ENCODE results near the gene HSDL2.
"Not testable (repeated sequence)": the region's sequence is repeated elsewhere in the genome, so short reads cannot be mapped to it uniquely, and the experiment has no call there.

The HSDL2 gene

DNA sequence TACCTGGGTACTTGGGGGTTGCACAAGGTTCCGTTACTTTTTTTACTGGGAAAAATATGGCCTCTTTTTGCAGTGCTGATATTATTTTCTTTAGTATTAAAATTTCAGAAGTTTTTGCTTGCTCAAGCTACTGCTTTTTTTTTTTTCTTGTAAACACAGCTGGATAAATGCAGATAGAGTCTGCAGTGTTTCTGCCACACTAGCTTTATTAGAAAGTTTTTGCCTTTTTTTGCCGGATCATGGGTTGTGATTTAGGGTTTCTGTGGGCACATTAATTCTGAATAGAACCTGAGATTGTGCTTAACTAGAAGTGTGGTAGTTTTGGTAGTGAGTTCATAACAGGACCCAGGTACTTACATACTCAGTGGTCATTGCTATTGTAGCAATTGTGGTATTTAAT, 126.7 kb downstream of the HSDL2 start:
- Histone ChIP-seq H3K4me3 (ENCODE audit: low read depth, low read length, poor library complexity, severe bottlenecking) (no peak overlapping the region), H3K36me3 (ENCODE audit: insufficient read depth, low read length) (peaks cover 1% of the 10 kb centered on the region; the same call in 1 of the 2 replicates), H3K4me2 (ENCODE audit: low read length) (no peak overlapping the region), H3K9me3 (ENCODE audit: low read length) (no peaks in the 10 kb centered on the region), H3K9me2 (ENCODE audit: low read depth, low read length) (no peaks in the 10 kb centered on the region), H3K79me2 (ENCODE audit: insufficient read depth, low read length) (peaks cover 84% of the 10 kb centered on the region), H3K4me1 (ENCODE audit: insufficient read depth, low read length, severe bottlenecking) (peaks cover 10% of the 10 kb centered on the region), H2AFZ (ENCODE audit: low read length) (no peak overlapping the region), H3F3A (ENCODE audit: insufficient read depth, low read length) (no peaks in the 10 kb centered on the region), H3K27me3 (ENCODE audit: insufficient read depth, low read length) (no peaks in the 10 kb centered on the region), H4K20me1 (ENCODE audit: insufficient read depth, low read length) (no peaks in the 10 kb centered on the region), H3K9ac (ENCODE audit: low read length) (no peak overlapping the region), H3K27ac (ENCODE audit: low read depth, low read length, poor library complexity, severe bottlenecking) (no peak overlapping the region)
- TF ChIP-seq, protein P1, sequence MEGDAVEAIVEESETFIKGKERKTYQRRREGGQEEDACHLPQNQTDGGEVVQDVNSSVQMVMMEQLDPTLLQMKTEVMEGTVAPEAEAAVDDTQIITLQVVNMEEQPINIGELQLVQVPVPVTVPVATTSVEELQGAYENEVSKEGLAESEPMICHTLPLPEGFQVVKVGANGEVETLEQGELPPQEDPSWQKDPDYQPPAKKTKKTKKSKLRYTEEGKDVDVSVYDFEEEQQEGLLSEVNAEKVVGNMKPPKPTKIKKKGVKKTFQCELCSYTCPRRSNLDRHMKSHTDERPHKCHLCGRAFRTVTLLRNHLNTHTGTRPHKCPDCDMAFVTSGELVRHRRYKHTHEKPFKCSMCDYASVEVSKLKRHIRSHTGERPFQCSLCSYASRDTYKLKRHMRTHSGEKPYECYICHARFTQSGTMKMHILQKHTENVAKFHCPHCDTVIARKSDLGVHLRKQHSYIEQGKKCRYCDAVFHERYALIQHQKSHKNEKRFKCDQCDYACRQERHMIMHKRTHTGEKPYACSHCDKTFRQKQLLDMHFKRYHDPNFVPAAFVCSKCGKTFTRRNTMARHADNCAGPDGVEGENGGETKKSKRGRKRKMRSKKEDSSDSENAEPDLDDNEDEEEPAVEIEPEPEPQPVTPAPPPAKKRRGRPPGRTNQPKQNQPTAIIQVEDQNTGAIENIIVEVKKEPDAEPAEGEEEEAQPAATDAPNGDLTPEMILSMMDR (IDR thresholded peaks at IDR 0.05; ENCODE audit: low read length), result no peak
- TF ChIP-seq EZH2 (IDR thresholded peaks at IDR 0.05; ENCODE audit: borderline replicate concordance, low read length), result no peak

DNA sequence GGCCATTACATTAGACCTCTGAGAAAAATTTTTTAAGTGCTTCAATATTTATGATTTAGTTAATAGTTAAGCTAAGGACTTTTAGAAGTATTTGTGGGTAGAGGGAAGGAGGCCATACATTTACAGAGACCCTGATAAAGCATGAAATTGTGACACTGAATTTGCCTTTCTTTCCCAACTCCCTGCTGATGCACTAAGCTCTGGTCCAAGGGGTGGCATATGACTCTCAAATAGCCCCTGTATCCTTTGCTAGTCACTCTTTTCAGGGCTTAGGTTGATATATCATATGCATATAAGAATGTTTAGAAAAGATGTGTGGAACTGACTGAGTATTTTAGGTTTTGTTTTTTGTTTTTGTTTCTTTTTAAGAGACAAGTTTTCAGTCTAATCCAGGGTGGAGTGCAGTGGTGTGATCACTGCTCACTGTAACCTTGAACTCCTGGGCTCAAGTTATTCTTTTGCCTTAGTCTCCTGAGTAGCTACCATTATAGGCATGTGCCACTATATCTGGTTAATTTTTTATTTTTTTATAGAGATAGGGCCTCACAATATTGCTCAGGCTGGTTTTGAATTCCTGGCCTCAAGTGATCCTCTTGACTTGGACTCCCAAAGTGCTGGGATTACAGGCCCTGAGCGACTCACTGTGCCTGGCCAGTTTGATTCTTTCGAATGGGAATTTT, 127.2 kb downstream of the HSDL2 start:
- H3K79me2 ChIP-seq (ENCODE audit: insufficient read depth, low read length), result peaks cover 84% of the 10 kb centered on the region

DNA sequence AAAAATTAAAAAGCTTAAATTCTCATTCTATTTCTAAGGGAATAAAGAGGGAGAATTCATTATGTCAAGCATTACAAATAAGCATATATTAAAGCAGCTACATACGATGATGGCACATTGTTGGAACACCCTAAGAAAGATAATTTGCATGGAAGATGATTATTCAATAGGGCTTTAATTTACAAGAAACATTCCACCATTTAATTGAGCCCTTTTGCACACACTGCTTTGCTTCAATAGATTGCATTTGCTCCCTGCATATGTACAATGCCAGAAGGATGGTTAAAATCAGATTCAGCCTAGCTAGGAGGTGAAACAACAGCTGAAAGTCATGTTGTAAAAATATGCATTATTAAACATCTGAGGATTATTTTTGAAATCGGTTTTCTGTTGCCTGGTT, 128.5 kb downstream of the HSDL2 start:
- no peaks in the 10 kb centered on the region for H3K36me3 ChIP-seq (ENCODE audit: insufficient read depth, low read length)
- no peak overlapping the region for H3K4me3 ChIP-seq (ENCODE audit: low read depth, low read length, poor library complexity, severe bottlenecking)
- H3F3A ChIP-seq (ENCODE audit: insufficient read depth, low read length), result no peaks in the 10 kb centered on the region
- H2AFZ ChIP-seq (ENCODE audit: low read length), result no peak overlapping the region
- peaks cover 75% of the 10 kb centered on the region for H3K79me2 ChIP-seq (ENCODE audit: insufficient read depth, low read length)
- no peak overlapping the region for H3K4me2 ChIP-seq (ENCODE audit: low read length)
- H3K27ac ChIP-seq (ENCODE audit: low read depth, low read length, poor library complexity, severe bottlenecking), result no peak overlapping the region
- peaks cover 10% of the 10 kb centered on the region for H3K4me1 ChIP-seq (ENCODE audit: insufficient read depth, low read length, severe bottlenecking)
- no peak for TF ChIP-seq EZH2 (IDR thresholded peaks at IDR 0.05; ENCODE audit: borderline replicate concordance, low read length)
- TF ChIP-seq, protein P1 (IDR thresholded peaks at IDR 0.05; ENCODE audit: low read length), result no peak
- no peak overlapping the region for H3K9ac ChIP-seq (ENCODE audit: low read length)
- no peaks in the 10 kb centered on the region for H4K20me1 ChIP-seq (ENCODE audit: insufficient read depth, low read length)
- H3K27me3 ChIP-seq (ENCODE audit: insufficient read depth, low read length), result no peaks in the 10 kb centered on the region
- no peaks in the 10 kb centered on the region for H3K9me3 ChIP-seq (ENCODE audit: low read length)
- H3K9me2 ChIP-seq (ENCODE audit: low read depth, low read length), result no peaks in the 10 kb centered on the region

More for the DNA sequence above, 127.2 kb downstream of the HSDL2 start:
- Histone ChIP-seq H3K4me1 (ENCODE audit: insufficient read depth, low read length, severe bottlenecking) (peaks cover 10% of the 10 kb centered on the region), H3K27ac (ENCODE audit: low read depth, low read length, poor library complexity, severe bottlenecking) (no peak overlapping the region), H3K4me2 (ENCODE audit: low read length) (no peak overlapping the region), H4K20me1 (ENCODE audit: insufficient read depth, low read length) (no peaks in the 10 kb centered on the region), H3K36me3 (ENCODE audit: insufficient read depth, low read length) (no peaks in the 10 kb centered on the region), H3K9ac (ENCODE audit: low read length) (no peak overlapping the region), H3K4me3 (ENCODE audit: low read depth, low read length, poor library complexity, severe bottlenecking) (no peak overlapping the region), H3K27me3 (ENCODE audit: insufficient read depth, low read length) (no peaks in the 10 kb centered on the region), H3K9me2 (ENCODE audit: low read depth, low read length) (no peaks in the 10 kb centered on the region), H2AFZ (ENCODE audit: low read length) (no peak overlapping the region), H3K9me3 (ENCODE audit: low read length) (no peaks in the 10 kb centered on the region), H3F3A (ENCODE audit: insufficient read depth, low read length) (no peaks in the 10 kb centered on the region)
- TF ChIP-seq, protein P1 (IDR thresholded peaks at IDR 0.05; ENCODE audit: low read length), result no peak
- TF ChIP-seq EZH2 (IDR thresholded peaks at IDR 0.05; ENCODE audit: borderline replicate concordance, low read length), result no peak

DNA sequence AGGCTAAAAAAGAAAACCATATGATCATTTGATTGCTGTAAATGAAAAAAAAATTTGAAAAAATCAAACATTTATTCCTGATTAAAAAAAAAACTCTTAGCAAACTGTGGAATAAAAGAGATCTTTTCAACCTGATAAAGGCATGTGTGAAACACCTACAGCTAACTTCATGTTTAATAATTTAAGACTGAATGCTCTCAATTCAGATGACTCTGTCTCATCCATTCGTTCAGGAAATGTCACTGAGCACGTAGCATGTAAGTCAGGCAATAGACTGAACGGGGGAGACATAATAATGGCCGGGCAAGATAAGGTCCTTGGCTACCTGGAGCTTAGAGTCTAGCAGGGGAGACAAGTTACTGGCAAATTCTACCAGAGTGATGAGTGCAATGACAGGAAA, 132.5 kb downstream of the HSDL2 start:
- peaks cover 44% of the 10 kb centered on the region for H3K79me2 ChIP-seq (ENCODE audit: insufficient read depth, low read length)
- H4K20me1 ChIP-seq (ENCODE audit: insufficient read depth, low read length); H3K27ac ChIP-seq (ENCODE audit: low read depth, low read length, poor library complexity, severe bottlenecking); H3K36me3 ChIP-seq (ENCODE audit: insufficient read depth, low read length); H3F3A ChIP-seq (ENCODE audit: insufficient read depth, low read length); H3K4me1 ChIP-seq (ENCODE audit: insufficient read depth, low read length, severe bottlenecking); H3K9ac ChIP-seq (ENCODE audit: low read length); H3K9me2 ChIP-seq (ENCODE audit: low read depth, low read length); H3K27me3 ChIP-seq (ENCODE audit: insufficient read depth, low read length); H3K9me3 ChIP-seq (ENCODE audit: low read length); H3K4me2 ChIP-seq (ENCODE audit: low read length); H3K4me3 ChIP-seq (ENCODE audit: low read depth, low read length, poor library complexity, severe bottlenecking); H2AFZ ChIP-seq (ENCODE audit: low read length): not testable (repeated sequence)
